ENCODE results near the gene HYI.
"Not testable (repeated sequence)": the region's sequence is repeated elsewhere in the genome, so short reads cannot be mapped to it uniquely, and the experiment has no call there.

Gene HYI

DNA sequence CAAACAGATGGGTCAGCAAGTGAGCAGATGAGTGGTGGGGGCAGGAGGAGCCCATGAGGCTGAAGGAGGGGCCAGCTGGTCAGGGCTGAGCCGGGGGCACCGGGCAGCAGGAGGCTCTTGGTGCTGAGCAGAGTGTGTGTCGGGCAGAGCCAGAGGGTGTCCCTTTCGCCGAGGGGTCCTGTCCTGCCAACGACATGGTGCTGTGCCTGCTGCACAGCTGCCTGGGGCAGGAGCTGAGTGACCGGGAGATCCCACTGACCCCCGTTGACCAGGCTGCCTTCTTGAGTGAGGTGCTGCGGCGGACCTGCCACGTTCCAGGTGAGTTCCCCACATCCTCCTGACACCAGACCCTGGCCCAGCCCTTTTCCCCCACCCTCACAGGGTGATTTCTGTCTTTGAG, 27.5 kb downstream of the HYI start:
- DNase-seq, result no peak

DNA sequence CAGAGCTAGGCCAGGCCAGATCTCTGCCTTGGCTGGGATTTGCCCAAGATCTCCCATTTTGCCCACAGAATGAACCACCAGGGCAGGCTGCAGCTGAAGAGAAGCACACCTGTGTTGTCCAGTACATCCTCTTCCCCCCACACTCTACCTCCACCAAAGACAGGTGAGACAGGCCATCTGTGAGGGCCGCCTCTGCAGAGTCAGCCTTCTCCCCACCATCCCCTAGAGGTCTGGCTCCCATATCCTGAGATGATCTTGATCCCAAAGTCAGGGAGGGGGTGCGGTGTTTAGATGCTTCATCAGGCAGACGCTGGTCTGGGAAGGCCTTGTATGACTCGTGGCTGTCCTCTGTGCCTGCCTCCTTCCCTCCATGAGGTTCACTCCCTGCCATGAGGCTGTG, 28.7 kb downstream of the HYI start:
- no peak for DNase-seq

DNA sequence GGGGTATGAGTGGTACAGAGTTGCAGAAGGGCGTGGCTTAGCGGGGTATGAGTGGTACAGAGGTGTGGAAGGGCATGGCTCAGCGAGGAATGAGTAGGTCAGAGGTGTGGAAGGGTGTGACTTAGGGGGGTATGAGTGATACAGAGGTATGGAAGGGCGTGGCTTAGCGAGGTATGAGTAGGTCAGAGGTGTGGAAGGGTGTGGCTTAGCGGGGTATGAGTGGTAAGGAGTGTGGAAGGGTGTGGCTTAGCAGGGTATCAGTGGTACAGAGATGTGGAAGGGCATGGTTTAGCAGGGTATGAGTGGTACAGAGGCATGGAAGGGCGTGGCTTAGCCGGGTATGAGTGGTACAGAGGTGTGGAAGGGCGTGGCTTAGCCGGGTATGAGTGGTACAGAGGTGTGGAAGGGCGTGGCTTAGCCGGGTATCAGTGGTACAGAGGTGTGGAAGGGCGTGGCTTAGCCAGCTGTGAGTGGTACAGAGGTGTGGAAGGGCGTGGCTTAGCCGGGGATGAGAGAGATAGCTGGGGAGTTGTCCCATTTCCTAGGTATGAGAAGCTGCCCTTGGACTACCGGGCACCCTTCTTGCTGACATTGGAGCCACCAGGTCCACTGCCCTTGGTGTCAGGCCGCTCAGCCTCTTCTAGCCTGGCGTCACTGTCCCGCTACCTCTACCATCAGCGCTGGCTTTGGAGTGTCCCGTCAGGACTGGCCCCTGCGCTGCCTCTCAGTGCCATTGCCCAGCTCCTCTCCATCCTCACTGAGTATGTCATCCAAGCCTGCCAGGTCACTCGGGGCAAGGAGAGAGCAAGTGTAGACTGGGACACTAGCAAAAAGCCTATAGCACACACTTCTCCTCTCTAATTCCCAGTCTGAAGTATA, 29.8 kb downstream of the HYI start:
- DNase-seq, result no peak

DNA sequence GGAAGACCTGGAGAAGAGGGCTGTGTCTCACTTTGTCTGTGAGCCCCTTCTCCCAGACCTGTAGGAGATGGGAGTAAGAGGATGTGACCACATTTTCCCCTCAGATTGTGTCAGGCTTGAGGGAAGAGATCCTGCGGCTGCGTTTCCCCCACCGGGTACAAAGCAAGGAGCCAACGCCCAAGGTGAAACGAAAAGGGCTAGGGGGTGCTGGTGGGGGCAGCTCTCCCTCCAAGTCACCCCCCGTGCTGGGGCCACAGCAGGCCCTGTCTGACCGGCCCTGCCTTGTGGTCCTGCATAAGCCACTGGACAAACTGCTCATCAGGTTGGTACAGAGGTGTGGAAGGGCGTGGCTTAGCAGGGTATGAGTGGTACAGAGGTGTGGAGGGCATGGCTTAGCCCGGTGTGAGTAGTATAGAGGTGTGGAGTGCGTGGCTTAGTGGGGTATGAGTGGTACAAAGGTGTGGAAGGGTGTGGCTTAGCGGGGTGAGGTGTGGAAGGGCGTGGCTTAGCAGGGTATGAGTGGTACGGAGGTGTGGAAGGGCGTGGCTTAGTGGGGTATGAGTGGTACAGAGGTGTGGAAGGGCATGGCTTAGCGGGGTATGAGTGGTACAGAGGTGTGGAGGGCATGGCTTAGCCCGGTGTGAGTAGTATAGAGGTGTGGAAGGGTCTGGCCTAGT, 30.6 kb downstream of the HYI start:
- no peak for DNase-seq

DNA sequence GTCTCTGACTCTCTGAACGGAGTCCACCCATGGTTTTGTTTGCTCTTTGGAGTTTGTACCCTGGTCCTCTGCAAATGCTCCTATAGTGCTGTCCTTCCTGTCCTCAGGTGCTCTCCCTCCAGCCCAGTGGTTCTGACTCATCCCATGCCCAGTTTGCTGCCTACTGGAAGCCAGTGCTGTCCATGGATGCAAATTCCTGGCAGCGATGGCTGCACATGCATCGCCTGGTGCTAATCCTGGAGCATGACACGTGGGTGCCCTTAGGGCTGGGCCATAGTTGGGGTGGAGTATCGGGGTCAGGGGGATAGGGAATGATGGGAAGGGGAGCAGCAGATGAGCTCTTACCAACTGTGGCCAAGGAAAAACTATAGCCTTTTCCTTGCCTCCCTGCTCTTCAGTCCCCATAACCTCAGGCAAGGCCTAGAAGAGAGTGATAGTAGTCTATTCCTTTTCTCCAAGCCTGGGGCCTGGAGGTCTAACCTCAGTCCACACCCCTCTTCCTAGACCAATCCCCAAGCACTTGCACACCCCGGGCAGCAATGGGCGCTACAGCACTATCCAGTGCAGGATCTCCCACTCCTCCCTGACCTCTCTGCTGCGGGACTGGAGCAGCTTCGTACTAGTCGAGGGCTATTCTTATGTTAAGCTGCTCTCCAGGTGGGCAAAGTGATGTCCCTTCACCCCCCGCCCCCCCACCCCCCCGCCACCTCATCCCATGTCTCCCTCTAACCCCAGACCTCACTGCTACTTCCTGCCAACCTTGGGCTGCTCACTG, 31.6 kb downstream of the HYI start:
- DNase-seq, result no peak

DNA sequence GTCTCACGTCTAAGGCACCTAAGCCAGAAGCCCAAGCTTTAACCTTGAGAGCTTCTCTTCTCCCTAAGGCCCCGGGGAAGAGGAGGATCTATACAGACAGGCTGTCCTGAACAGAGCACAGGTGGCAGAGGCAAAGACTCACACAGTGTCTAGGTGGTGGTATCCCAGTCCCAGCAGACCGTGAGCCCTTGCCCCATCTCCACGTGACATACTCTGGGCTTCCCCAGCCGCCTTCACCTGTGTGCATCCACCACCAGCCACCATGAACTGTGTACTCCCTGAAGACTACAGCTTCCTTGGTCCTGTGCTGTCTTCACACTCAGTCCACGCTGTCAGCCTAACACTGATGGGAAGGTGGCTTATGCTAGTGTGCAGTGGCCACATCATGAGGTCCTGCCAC, 32.3 kb downstream of the HYI start:
- no peak for DNase-seq

DNA sequence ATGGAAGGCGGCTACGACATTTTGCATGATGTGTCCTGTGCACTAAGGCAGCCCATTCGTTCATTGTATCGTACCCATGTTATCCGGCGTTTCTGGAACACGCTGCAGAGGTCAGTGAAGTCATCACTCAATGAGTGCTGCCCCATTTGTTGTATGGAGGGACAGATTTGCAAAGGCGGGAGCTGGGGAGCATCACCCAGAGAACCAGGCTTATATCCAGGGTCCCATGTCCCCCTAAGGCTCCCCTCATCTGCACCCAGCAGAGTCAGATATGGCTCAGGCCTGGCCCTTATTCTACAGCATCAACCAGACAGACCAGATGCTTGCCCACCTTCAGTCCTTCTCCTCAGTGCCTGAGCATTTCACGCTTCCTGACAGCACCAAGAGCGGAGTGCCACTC, 32.9 kb downstream of the HYI start:
- no peak for DNase-seq

DNA sequence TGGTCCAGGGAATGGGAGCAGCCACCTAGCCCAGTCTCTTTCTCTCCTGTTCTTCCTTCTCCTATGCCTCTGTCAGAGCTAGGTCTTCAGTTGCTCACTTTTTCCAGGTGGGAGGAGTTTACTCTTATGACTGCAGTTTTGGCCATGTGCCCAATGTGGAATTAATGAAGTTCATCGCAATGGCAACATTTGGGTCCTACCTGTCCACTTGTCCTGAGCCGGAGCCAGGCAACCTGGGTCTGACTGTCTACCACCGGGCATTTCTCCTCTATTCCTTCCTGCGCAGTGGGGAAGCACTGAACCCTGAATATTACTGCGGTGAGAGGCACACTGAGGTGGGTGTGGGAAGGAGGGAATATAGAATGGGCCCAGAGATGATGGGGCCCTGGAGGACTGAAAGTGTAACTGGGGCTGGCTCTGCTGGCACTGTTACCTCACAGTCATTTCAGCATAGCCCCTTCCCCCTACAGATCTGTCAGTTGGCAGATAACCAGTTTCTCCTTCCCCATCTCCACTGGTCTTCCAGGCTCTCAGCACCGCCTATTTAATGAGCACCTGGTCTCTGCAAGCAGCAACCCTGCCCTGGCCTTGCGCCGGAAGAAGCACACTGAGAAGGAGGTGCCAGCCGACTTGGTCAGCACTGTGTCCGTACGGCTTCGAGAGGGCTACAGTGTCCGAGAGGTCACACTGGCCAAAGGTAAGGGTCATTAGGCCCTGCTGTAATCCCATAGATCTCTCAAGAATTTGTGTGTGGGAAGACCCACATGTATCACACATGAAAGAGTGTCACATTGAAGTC, 33.9 kb downstream of the HYI start:
- DNase-seq, result no peak

DNA sequence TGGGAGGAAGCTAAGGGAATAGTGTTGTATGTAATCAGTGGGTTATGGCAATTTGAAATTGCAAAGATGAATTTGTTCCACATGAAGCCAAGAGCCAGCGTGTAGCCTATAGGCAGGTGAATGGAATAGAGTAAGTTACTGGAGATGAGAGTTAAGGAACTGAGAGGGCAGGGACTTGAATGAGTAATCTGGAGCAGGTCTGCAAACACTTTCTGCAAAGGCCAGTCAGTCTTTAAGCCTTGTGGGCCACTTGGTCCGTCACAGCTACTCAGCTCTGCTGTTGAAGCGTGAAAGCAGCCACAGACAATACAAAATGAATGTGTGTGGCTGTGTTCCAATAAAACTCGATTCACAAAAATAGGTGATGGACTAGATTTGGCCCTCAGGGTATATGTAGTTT, 34.9 kb downstream of the HYI start:
- no peak for DNase-seq

DNA sequence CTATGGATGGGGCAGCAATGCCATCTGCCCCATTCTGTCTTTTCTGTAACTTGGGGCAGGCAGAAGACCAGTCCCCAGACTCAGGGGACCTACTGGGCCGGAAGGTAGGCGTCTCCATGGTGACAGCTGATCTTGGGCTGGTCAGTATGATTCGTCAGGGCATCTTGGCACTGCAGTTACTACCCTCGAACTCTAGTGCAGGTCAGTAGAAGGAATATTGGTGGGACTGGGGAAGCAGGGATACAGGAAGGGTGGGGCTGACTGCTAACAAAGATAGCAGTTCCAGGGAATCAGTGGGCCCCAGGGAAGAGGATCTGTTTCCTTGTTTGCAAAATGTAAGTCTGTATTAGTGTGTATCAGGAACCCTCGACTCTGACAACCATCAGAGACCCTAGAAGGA, 37.8 kb downstream of the HYI start:
- DNase-seq, result no peak

DNA sequence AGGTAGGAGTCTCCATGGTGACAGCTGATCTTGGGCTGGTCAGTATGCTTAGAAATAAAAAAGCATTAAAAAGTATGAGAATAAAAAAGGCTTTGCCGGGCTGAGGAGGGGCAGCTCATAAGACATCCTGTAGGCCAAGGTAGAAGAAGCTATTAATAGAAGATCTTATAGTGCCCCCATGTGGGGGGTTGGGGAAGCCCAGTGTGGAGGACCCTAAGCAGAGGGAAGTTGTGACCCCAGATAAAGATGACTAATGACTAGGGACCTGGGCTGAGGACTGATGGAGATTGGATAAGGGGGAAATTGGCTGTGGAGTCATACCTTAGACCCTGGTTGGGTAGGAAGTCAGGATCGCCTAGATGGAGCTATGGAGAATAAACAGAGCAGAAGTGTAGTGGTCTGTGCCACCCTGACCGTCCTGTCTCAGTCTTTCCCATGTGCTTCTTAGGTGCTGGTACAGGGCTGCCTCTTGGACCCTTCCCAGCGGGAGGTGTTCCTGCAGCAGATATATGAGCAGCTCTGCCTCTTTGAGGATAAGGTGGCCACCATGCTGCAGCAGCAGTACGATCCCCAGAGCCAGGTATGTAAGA, 39.0 kb downstream of the HYI start:
- DNase-seq, result no peak

DNA sequence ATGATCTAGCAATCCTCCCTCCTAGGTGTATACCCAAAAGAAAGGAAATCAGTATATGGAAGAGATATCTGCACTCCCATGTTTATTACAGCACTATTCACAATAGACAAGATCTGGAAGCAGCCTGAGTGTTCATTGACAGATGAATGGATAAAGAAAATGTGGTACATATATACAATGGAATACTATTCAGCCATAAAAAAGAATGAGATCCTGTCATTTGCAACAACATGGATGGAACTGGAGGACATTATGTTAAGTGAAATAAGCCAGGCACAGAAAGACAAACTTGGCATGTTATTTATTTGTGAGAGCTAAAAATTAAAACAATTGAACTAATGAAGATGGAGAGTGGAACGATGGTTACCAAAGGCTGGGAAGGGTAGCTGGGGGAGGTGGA, 40.3 kb downstream of the HYI start:
- not testable (repeated sequence) for DNase-seq

DNA sequence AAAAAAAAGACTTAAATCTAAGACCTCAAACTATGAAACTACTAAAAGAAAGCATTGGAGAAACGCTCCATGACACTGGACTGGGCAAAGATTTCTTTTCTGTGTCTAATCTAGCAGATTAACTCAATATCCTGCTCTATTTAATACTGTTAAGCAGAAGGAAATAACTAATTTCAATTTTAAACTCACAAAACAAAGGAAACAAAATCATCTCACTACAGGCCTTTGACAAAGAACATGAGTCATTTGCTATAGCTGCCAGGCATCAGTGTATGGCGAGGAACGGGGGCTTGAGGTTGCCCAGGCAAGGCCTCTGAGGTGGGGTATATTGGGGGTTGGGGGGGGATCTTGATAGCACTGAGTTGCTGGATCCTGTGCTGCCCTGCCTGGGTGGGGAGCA, 43.2 kb downstream of the HYI start:
- no peak for DNase-seq

DNA sequence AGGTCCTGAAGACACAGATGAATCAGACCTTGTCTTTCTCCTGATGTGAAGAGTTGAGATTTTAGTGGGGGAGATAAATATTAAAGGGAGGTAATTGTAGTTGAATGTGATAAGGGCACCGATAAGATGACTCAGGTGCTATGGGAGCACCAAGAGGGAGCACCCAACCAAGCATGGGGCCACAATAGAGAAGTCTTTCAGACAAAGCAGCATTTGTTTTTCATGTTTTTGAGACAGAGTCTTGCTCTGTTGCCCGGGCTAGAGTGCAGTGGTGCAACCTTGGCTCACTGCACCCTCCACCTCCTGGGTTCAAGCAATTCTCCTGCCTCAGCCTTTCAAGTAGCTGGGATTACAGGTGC, 47.9 kb downstream of the HYI start:
- no peak for DNase-seq

DNA sequence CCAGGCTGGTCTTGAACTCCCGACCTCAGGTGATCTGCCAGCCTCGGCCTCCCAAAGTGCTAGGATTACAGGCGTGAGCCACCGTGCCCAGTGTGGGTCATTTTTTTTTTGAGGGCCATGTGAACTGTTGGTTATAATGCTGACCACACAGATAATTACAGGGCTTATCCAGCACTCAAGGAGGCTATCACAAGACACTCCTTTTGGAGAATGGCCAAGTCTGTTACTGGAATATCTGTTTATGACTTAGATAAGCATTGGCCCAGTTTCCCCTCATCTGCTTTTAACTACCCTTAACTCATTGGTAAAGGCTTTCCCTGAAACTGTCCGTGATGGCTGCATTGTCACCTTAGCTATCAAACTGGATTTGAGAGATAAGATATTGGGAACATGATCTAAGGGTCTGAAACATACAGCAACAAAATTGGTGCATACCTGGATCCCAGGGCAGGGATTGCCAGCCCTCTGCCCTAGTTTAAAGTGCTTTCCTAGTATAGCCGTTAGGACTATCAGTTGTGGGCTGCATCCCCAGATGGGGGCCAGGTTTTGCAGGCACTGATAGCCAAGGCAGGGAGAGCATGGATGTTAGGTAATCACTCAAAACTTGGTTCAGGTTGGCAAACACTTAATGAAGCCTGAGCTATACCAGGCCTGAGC, 48.4 kb downstream of the HYI start:
- no peak for DNase-seq

DNA sequence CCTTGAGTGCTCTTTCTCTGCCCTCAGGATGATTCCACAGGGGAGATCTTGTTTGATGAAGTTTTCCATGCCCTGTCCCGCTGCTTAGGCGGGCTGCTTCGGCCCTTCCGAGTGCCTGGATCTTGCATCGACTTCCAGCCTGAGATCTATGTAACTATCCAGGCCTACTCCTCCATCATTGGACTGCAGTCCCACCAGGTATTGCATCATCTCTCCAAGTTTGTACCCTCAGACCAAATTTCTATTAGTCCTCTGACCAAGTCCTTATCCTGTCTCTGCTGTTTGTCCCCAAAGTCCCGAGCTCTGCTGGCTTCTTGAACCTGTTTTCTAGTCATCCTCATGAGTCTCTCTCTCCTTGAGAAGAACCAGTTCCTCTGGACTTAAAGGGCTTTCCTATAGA, 49.4 kb downstream of the HYI start:
- DNase-seq, result no peak

DNA sequence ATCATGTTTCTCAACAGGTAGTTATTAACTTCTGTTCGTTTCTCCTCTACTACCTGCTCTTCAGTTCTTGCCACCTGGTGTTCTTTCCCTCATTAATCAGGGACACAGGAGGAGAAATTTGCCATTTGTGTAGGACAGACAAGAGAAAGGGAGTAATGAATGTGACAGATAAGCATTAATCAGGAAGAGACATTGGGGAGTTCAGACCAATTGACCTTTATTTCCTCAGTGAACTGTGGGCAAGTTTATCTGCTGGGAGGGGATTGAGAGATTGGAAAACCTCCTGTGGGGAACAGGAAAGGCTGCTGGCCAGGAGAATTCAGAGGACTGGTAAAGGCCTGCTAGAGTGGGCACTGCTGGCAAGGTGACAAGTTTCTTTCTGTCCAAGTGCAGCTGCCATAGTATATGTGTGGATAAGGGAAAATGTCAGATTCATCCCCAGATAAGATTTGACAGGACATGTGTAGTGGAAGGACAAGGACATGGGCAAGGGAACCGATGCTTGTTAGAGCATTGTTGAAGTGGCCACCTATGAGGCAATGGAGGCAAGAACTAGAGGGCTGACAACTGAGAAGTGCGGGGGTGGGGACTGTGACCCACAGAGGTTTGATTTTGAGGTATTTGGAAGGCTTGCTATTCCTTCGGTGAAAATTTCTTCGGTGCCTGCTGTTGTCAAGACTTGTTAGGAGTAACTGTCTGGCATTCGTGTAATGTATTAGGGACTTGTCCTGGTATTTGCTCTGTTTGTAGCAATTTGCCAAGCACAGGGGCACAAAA, 51.5 kb downstream of the HYI start:
- no peak for DNase-seq

Data from T1000 (cell line).